ENCODE results near the gene SFI1.

- TF ChIP-seq CTCF (IDR thresholded peaks at IDR 0.05) (no peak), POLR2AphosphoS5 (IDR thresholded peaks at IDR 0.05) (no peak), POLR2A (IDR thresholded peaks at IDR 0.05) (no peak), EP300 (IDR thresholded peaks at IDR 0.05; ENCODE audit: low read depth) (no peak)
Measured at GRCh38 chr22:31607696-31608095, 111.4 kb downstream of the SFI1 start.

Data from transverse colon (tissue), 4 donors.